Spleen (tissue), 11 donors: Measurements from ENCODE around the gene NDUFB11. TPM values are rescaled to one million over a fixed set of nuclear protein-coding genes. Genes with fewer than 3 reads are reported as not detected.

Experiments
- DNase-seq: peaks from one replicate; pipeline ENCODE4 v3.0.0-alpha.2; 2020
- H3K27ac ChIP-seq, 8 donors: fragments of 200-600 bp; sonication (generic) in 7 of 8; 1 replicate in 4 of 8; 2 replicates in 4 of 8; pipeline versions ENCODE4 v1.5.0 to v1.8.0; 2016 to 2021; ENCODE audit warnings: inconsistent platforms in 4 of 8, mild to moderate bottlenecking in 4 of 8, moderate library complexity in 1 of 8
- H3K27me3 ChIP-seq, 7 donors: fragments of 200-600 bp; sonication (generic) in 6 of 7; replicated peaks in 1 of 7; 1 replicate in 4 of 7; 2 replicates in 3 of 7; pipeline versions ENCODE4 v1.5.0 to v1.8.0; 2016 to 2021; ENCODE audit warnings: inconsistent platforms in 3 of 7, mild to moderate bottlenecking in 1 of 7
- H3K36me3 ChIP-seq, 6 donors: fragments of 200-600 bp; sonication (generic) in 5 of 6; 1 replicate in 4 of 6; 2 replicates in 2 of 6; pipeline versions ENCODE4 v1.5.0 to v1.8.0; 2016 to 2021; ENCODE audit warnings: inconsistent platforms in 2 of 6
- H3K4me1 ChIP-seq, 6 donors: fragments of 200-600 bp; sonication (generic) in 5 of 6; 1 replicate in 3 of 6; 2 replicates in 3 of 6; pipeline versions ENCODE4 v1.5.0 to v1.8.0; 2016 to 2021; ENCODE audit warnings: inconsistent platforms in 3 of 6
- H3K4me3 ChIP-seq, 8 donors: fragments of 200-600 bp; sonication (generic) in 7 of 8; 1 replicate in 4 of 8; 2 replicates in 4 of 8; pipeline versions ENCODE4 v1.5.0 to v1.8.0; 2016 to 2021; ENCODE audit warnings: inconsistent platforms in 4 of 8, mild to moderate bottlenecking in 4 of 8, moderate library complexity in 2 of 8
- H3K9me3 ChIP-seq, 8 donors: fragments of 200-600 bp; sonication (generic) in 7 of 8; 1 replicate in 4 of 8; 2 replicates in 4 of 8; pipeline versions ENCODE4 v1.5.0 to v1.8.0; 2016 to 2021; ENCODE audit warnings: inconsistent platforms in 4 of 8
- POLR2A ChIP-seq, 3 donors: fragments of 450-650 bp; IDR thresholded peaks; one replicate each; pipeline ENCODE4 v1.5.1; 2017; ENCODE audit warnings: antibody characterized with exemption in 3 of 3, mild to moderate bottlenecking in 1 of 3
- POLR2AphosphoS5 ChIP-seq, 3 donors: sonication (generic); formaldehyde crosslinking; IDR thresholded peaks; one replicate each; pipeline ENCODE4 v1.5.1; 2017; ENCODE audit warnings: antibody characterized with exemption in 3 of 3
- WGBS, 5 donors: extraction: QIAGEN DNeasy Blood & Tissue Kit in 3 of 5; methylation state at CpG; one replicate each; pipeline versions ENCODE4 v1.1.5 to v1.1.7; 2013 to 2018; 5-methylcytosine and 5-hydroxymethylcytosine counted together
- intact Hi-C: fragments of 100-400 bp; cut with DNase I; formaldehyde crosslinking; loops from one replicate; pipeline ENCODE4 v1.15.0; 2023; ENCODE audit warnings: low total_unique reads
- polyA plus RNA-seq, 3 donors: library from polyadenylated mRNA; stranded (reverse); fragments of 200-250 nt; gene quantifications; one replicate each; pipeline ENCODE4 v1.2.1, GENCODE V29; 2013
- total RNA-seq, 7 donors: library from RNA; depleted of rRNA in 3 of 7; stranded (reverse); fragments of >200 nt in 3 of 7; fragmentation: NEBNext Ultra II Directional in 4 of 7; extraction: Animal tissue kit (Norgen Biotek cat#: 25700) in 4 of 7; gene quantifications; one replicate each; pipeline versions ENCODE4 v1.1.0 to v1.2.1, GENCODE V29; 2016 to 2021
- TF ChIP-seq, protein P1 (sequence below), 11 experiments: fragments of 200-600 bp in 7 of 11; fragments of 450-650 bp in 4 of 11; sonication (generic) in 4 of 11; IDR thresholded peaks in 8 of 11; conservative IDR thresholded peaks in 3 of 11; 1 replicate in 7 of 11; 2 replicates in 4 of 11; pipeline versions ENCODE4 v1.4.0 to v1.8.0; 2016 to 2021; ENCODE audit warnings: antibody characterized with exemption in 11 of 11, inconsistent platforms in 4 of 11, mild to moderate bottlenecking in 1 of 11
- donor health status: healthy with polysubstance abuse.
- donor health status: DM: no; HTN: no; CAD: no; lungs with moderate emphysema.
- donor health status: DM: no; HTN: no; CAD: no.
- donor health status: Bipolar disorder and iron deficiency.
- donor health status: healthy.
- donor health status: DM: no; HTN: no; CAD: no.
- donor health status: DM: yes; HTN: yes; CAD: no.

Gene NDUFB11
- total and polyA plus RNA-seq, 10 donors = 42.7 to 88.7 (median 53.2) TPM

DNA sequence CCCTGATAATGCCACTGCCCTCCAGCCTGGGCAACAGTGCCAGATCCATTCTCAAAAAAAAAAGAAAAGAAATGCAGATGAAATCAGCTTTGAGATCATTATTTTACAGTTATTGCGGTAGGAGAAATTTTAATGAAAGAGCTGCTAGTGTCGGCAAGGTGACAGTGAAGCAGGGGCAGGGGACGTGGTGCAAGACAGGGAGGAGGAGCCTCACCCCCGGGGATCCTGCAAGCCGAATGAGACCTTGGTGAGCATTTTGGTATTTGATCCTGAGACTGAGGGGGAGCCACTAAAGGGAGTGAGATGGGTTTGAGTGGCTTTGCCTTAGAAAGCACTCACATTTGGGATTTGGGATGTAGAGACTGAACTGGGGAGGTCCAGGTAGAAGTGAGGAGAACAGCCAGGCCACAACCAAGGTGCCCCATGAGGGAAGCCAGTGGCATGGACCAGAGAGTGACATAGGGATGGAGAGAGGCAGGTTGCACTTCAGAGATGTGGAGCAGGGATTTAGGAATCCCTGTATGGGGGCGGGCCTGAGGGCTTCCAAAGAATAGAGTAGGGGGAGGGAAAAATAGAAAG lies 24.1 kb upstream of the NDUFB11 start:
- intact Hi-C loops = no loop called here
- no peak overlapping the region for H3K27ac ChIP-seq
- H3K27me3 ChIP-seq = no peaks in the 10 kb centered on the region
- peak; percentile 51 for DNase-seq
- H3K36me3 ChIP-seq = peaks cover 0 to 59% (median 34%) of the 10 kb centered on the region in 6 donors
- WGBS, 5 donors = 75 to 91% (median 85%) methylated on average over 6 of the region's 6 CpGs
- no peak overlapping the region for H3K4me3 ChIP-seq
- H3K4me1 ChIP-seq = no peaks in the 10 kb centered on the region
- H3K9me3 ChIP-seq = peaks cover 0 to 7% (median 0%) of the 10 kb centered on the region in 8 donors
- TF ChIP-seq POLR2AphosphoS5 (IDR thresholded peaks at IDR 0.05) (no peak), POLR2A (IDR thresholded peaks at IDR 0.05) (no peak)
- TF ChIP-seq, protein P1, sequence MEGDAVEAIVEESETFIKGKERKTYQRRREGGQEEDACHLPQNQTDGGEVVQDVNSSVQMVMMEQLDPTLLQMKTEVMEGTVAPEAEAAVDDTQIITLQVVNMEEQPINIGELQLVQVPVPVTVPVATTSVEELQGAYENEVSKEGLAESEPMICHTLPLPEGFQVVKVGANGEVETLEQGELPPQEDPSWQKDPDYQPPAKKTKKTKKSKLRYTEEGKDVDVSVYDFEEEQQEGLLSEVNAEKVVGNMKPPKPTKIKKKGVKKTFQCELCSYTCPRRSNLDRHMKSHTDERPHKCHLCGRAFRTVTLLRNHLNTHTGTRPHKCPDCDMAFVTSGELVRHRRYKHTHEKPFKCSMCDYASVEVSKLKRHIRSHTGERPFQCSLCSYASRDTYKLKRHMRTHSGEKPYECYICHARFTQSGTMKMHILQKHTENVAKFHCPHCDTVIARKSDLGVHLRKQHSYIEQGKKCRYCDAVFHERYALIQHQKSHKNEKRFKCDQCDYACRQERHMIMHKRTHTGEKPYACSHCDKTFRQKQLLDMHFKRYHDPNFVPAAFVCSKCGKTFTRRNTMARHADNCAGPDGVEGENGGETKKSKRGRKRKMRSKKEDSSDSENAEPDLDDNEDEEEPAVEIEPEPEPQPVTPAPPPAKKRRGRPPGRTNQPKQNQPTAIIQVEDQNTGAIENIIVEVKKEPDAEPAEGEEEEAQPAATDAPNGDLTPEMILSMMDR (IDR thresholded peaks at IDR 0.05 in 8 of 11, conservative IDR thresholded peaks at IDR 0.05 in 3 of 11) = no peak

DNA sequence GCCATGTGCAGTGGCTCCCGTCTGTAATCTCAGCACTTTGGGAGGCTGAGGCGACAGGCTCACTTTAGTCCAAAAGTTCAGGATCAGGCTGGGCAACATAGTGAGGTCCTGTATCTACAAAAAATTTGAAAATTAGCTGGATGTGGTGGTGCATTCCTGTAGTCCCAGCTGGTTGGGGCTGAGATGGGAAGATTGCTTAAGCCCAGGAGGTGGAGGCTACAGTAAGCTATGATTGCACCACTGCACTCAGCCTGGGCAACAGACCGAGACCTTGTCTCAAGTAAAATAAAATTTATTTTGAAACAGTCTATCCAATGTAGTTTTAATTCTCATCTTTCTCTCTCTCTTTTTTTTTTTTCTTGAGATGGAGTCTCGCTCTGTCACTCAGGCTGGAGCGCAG lies 21.6 kb upstream of the NDUFB11 start:
- no peaks in the 10 kb centered on the region for H3K4me1 ChIP-seq
- TF ChIP-seq, protein P1 (IDR thresholded peaks at IDR 0.05 in 8 of 11, conservative IDR thresholded peaks at IDR 0.05 in 3 of 11) = no peak
- TF ChIP-seq POLR2A (IDR thresholded peaks at IDR 0.05) = no peak
- no peak for TF ChIP-seq POLR2AphosphoS5 (IDR thresholded peaks at IDR 0.05)
- H3K36me3 ChIP-seq = peaks cover 0 to 48% (median 20%) of the 10 kb centered on the region in 6 donors
- peaks cover 0 to 7% (median 0%) of the 10 kb centered on the region in 8 donors for H3K9me3 ChIP-seq
- WGBS, 5 donors = 83 to 98% (median 90%) methylated on average over 5 of the region's 5 CpGs
- peak; percentile 2 for DNase-seq
- H3K27ac ChIP-seq = no peak overlapping the region
- no peak overlapping the region for H3K4me3 ChIP-seq
- peaks cover 0 to 4% (median 0%) of the 10 kb centered on the region in 7 donors for H3K27me3 ChIP-seq
- intact Hi-C loops = no loop called here

DNA sequence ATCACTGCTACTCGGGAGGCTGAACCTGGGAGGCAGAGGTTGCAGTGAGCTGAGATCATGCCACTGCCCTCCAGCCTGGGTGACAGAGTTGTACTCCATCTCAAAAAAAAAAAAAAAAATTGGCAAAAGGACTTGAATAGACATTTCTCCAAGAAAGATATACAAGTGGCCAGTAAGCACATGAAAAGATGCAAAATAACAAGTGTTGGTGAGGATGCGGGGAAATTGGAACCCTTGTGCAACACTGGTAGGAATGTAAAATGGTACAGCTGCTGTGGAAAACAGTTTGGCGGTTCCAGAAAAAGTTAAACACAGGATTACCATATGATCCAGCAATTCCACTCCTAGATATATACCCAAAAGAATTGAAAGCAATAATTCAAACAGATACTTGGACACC lies 19.9 kb upstream of the NDUFB11 start:
- H3K9me3 ChIP-seq = peaks cover 0 to 7% (median 0%) of the 10 kb centered on the region in 8 donors
- peaks cover 0 to 4% (median 0%) of the 10 kb centered on the region in 7 donors for H3K27me3 ChIP-seq
- 94 to 99% (median 98%) methylated on average over 3 of the region's 3 CpGs for WGBS, 5 donors
- intact Hi-C loops = no loop called here
- no peaks in the 10 kb centered on the region for H3K4me1 ChIP-seq
- no peak overlapping the region for H3K27ac ChIP-seq
- H3K36me3 ChIP-seq = peaks cover 0 to 31% (median 5%) of the 10 kb centered on the region in 6 donors
- no peak for TF ChIP-seq POLR2A (IDR thresholded peaks at IDR 0.05)
- TF ChIP-seq, protein P1 (IDR thresholded peaks at IDR 0.05 in 8 of 11, conservative IDR thresholded peaks at IDR 0.05 in 3 of 11) = no peak
- no peak for TF ChIP-seq POLR2AphosphoS5 (IDR thresholded peaks at IDR 0.05)
- peak; percentile 1 for DNase-seq
- no peak overlapping the region for H3K4me3 ChIP-seq

DNA sequence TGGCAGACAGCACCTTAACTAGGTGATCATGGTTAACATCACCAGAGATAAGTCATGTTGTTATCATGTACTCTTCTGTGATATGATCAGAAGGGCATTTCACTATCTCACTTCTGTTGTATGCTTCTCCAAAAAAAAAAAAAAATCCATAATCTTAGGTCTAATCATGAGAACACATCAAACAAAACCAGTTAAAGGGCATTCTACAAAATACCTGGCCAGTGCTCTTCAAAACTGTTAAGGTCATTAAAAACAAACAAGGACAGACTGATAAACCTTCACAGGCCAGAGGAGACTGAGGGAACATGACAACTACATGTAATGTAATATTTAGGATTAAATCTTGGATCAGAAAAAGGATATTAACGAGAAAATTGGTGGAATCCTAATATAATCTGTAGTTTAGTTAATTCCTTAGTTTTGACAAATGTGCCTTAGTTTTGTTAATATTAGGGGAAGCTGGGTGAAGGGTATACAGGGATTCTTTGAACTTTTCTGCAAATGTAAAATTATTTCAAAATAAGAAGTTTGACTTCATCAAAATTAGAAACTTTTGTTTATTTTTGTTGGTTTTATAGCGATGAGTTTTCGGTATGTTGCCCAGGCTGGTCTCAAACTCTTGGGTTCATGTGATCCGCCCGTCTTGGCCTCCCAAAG lies 18.6 kb upstream of the NDUFB11 start:
- Histone ChIP-seq H3K9me3 (peaks cover 0 to 11% (median 0%) of the 10 kb centered on the region in 8 donors), H3K4me1 (no peaks in the 10 kb centered on the region), H3K4me3 (no peak overlapping the region), H3K36me3 (peaks cover 0 to 30% (median 0%) of the 10 kb centered on the region in 6 donors), H3K27ac (no peak overlapping the region), H3K27me3 (peaks cover 0 to 4% (median 0%) of the 10 kb centered on the region in 7 donors)
- TF ChIP-seq, protein P1 (IDR thresholded peaks at IDR 0.05 in 8 of 11, conservative IDR thresholded peaks at IDR 0.05 in 3 of 11) = no peak
- TF ChIP-seq POLR2A (IDR thresholded peaks at IDR 0.05) (no peak), POLR2AphosphoS5 (IDR thresholded peaks at IDR 0.05) (no peak)
- no peak for DNase-seq
- 84 to 100% (median 98%) methylated on average over 5 of the region's 5 CpGs for WGBS, 5 donors
- intact Hi-C loops = no loop called here
